H7 (cell line): ENCODE data around the gene DNM3. TPM values are rescaled to one million over a fixed set of nuclear protein-coding genes. Genes with fewer than 3 reads are reported as not detected.

Experiments
- DNase-seq: peaks from one replicate; pipeline ENCODE4 v3.0.0; 2012
- H3K27me3 ChIP-seq: 2 replicates; pipeline ENCODE4 v1.6.0; 2011; ENCODE audit warnings: mild to moderate bottlenecking, low read length; ENCODE audit not compliant: control insufficient read depth, insufficient read depth
- H3K36me3 ChIP-seq: replicated peaks from 2 replicates; pipeline ENCODE4 v1.5.1; 2011; ENCODE audit warnings: low read length; ENCODE audit not compliant: control insufficient read depth, insufficient read depth
- H3K4me3 ChIP-seq: 2 replicates; pipeline ENCODE4 v1.5.1; 2011; ENCODE audit warnings: low read depth, mild to moderate bottlenecking, control low read depth, low read length, moderate library complexity; ENCODE audit not compliant: insufficient read depth
- total RNA-seq: library from RNA; depleted of rRNA; stranded (reverse); fragments of >200 nt; shearing (Covaris generic); gene quantifications from 2 replicates; pipeline ENCODE4 v1.2.3, GENCODE V29; 2014

Gene DNM3
- total RNA-seq, 1 experiment from 2014 or later = 0.73 TPM

GRCh38 chr1:171872430-171872829 lies 31.1 kb downstream of the DNM3 start:
- no peak for DNase-seq
- H3K4me3 ChIP-seq = no peak overlapping the region
- H3K36me3 ChIP-seq = no peaks in the 10 kb centered on the region
- H3K27me3 ChIP-seq = no peaks in the 10 kb centered on the region

GRCh38 chr1:171873664-171874063 lies 32.4 kb downstream of the DNM3 start:
- Histone ChIP-seq H3K36me3 (no peaks in the 10 kb centered on the region), H3K27me3 (no peaks in the 10 kb centered on the region), H3K4me3 (no peak overlapping the region)

GRCh38 chr1:171877701-171878100 lies 36.4 kb downstream of the DNM3 start:
- no peak for DNase-seq
- Histone ChIP-seq H3K4me3 (no peak overlapping the region), H3K36me3 (no peaks in the 10 kb centered on the region), H3K27me3 (no peaks in the 10 kb centered on the region)

More at GRCh38 chr1:171873664-171874063, 32.4 kb downstream of the DNM3 start:
- DNase-seq = no peak

GRCh38 chr1:171879556-171879955 lies 38.3 kb downstream of the DNM3 start:
- no peaks in the 10 kb centered on the region for H3K27me3 ChIP-seq
- H3K36me3 ChIP-seq = no peaks in the 10 kb centered on the region
- no peak overlapping the region for H3K4me3 ChIP-seq
- DNase-seq = no peak

- H3K27me3 ChIP-seq = no peaks in the 10 kb centered on the region
- no peak for DNase-seq
- H3K36me3 ChIP-seq = no peaks in the 10 kb centered on the region
- no peak overlapping the region for H3K4me3 ChIP-seq
Observed at GRCh38 chr1:171881442-171881841, 40.1 kb downstream of the DNM3 start.

GRCh38 chr1:171883849-171884248 lies 42.6 kb downstream of the DNM3 start:
- H3K4me3 ChIP-seq = no peak overlapping the region
- DNase-seq = no peak
- no peaks in the 10 kb centered on the region for H3K36me3 ChIP-seq
- no peaks in the 10 kb centered on the region for H3K27me3 ChIP-seq

GRCh38 chr1:171884475-171884874 lies 43.2 kb downstream of the DNM3 start:
- Histone ChIP-seq H3K4me3 (no peak overlapping the region), H3K27me3 (no peaks in the 10 kb centered on the region), H3K36me3 (no peaks in the 10 kb centered on the region)
- no peak for DNase-seq

- no peaks in the 10 kb centered on the region for H3K27me3 ChIP-seq
- DNase-seq = no peak
- no peak overlapping the region for H3K4me3 ChIP-seq
- no peaks in the 10 kb centered on the region for H3K36me3 ChIP-seq
Observed at GRCh38 chr1:171890131-171890530, 48.8 kb downstream of the DNM3 start.

GRCh38 chr1:171896936-171897703 lies 55.8 kb downstream of the DNM3 start:
- Histone ChIP-seq H3K27me3 (no peaks in the 10 kb centered on the region), H3K4me3 (no peak overlapping the region), H3K36me3 (no peaks in the 10 kb centered on the region)
- DNase-seq = no peak

- Histone ChIP-seq H3K27me3 (no peaks in the 10 kb centered on the region), H3K4me3 (no peak overlapping the region), H3K36me3 (no peaks in the 10 kb centered on the region)
- peak; percentile 45 for DNase-seq
Observed at GRCh38 chr1:171898941-171899340, 57.6 kb downstream of the DNM3 start.

GRCh38 chr1:171899838-171900237 lies 58.5 kb downstream of the DNM3 start:
- DNase-seq = no peak

GRCh38 chr1:171901245-171901644 lies 59.9 kb downstream of the DNM3 start:
- no peak for DNase-seq
- H3K27me3 ChIP-seq = no peaks in the 10 kb centered on the region
- H3K36me3 ChIP-seq = no peaks in the 10 kb centered on the region

More at GRCh38 chr1:171899838-171900237, 58.5 kb downstream of the DNM3 start:
- Histone ChIP-seq H3K27me3 (no peaks in the 10 kb centered on the region), H3K4me3 (no peak overlapping the region), H3K36me3 (no peaks in the 10 kb centered on the region)

GRCh38 chr1:171902527-171902926 lies 61.2 kb downstream of the DNM3 start:
- DNase-seq = no peak
- H3K4me3 ChIP-seq = no peak overlapping the region
- H3K27me3 ChIP-seq = no peaks in the 10 kb centered on the region

More at GRCh38 chr1:171901245-171901644, 59.9 kb downstream of the DNM3 start:
- no peak overlapping the region for H3K4me3 ChIP-seq

GRCh38 chr1:171904778-171905450 lies 63.6 kb downstream of the DNM3 start:
- DNase-seq = no peak
- Histone ChIP-seq H3K36me3 (no peaks in the 10 kb centered on the region), H3K4me3 (no peak overlapping the region), H3K27me3 (no peaks in the 10 kb centered on the region)

More at GRCh38 chr1:171902527-171902926, 61.2 kb downstream of the DNM3 start:
- H3K36me3 ChIP-seq = no peaks in the 10 kb centered on the region

- Histone ChIP-seq H3K27me3 (no peaks in the 10 kb centered on the region), H3K4me3 (no peak overlapping the region), H3K36me3 (no peaks in the 10 kb centered on the region)
- no peak for DNase-seq
Observed at GRCh38 chr1:171909711-171910110, 68.4 kb downstream of the DNM3 start.
